ENCODE measurements around the gene ANKRD10. TPM values are rescaled to one million over a fixed set of nuclear protein-coding genes. Genes with fewer than 3 reads are reported as not detected.

ANKRD10 gene
- total and polyA plus RNA-seq, 2 donors (not counting 3 experiments of a cell fraction or from before 2014, with no cell fraction given): 44.5 to 94.1 TPM

DNA sequence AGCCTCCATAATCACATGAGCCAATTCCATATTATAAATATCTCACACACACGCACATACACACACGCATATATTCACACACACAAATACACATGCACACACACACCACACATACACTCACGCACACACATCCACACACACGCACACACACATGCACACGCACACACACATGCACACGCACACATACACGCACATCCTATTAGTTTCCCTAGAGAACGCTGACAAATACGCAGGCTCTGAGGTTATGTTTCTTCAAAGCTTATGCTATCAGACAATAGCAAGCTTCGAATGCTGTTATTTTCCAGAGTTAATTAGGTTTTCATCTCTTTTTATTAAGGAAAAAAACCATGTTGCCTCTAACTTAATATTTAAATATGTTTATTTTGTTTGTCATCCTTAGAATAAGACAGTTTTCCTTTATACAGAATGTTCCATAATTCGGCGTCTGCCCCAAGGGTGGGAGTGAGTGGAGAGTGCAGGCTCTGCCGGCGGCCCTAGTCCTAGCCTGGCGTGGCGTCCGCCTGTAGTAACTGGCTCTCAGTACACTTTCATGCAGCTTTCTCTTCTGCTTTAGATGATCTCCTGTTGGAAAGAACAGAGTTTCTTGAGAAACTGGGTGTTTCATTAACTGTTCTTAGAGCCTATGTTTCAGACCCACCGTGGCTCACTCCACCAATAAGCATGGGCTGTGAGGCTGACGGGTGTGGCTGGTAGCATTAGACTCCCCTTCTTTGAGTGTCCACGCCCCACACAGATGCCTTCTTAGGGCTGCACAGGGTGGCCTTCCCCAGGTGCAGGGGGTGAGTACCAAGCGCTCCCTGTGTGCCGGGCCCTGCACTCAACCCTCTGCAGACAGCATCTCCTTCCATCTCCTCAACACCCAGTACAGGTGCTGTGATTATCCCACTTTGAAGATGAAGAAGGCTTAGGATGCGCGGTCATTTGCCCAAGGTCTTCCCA is 30.4 kb upstream of the ANKRD10 start:
- DNase-seq (ENCODE audit: low read depth, low spot score) (no peak), FAIRE-seq (peak; percentile 52)
- ChIA-PET POLR2A (interaction anchor here (0.9 kb wide), 1 partner anchor 230 kb away, joined by 3 read pairs; no protein-coding TSS in a partner anchor), CTCF (interaction anchor here (0.8 to 2.2 kb wide), 5 partner anchors 8 to 1498 kb away, joined by 3 to 5 read pairs (median 4); no protein-coding TSS in a partner anchor)
- H3K36me3 ChIP-seq (ENCODE audit: control insufficient read depth in 2 of 2, extremely low read depth in 1 of 2, insufficient read depth in 2 of 2, low read length in 2 of 2): no peaks in the 10 kb centered on the region
- dilution Hi-C loops (cut with MboI; ENCODE audit: extremely low pct_ligation_motif_present, low sequenced_read_pairs) (no loop called here), intact Hi-C loops (cut with micrococcal nuclease) (loop anchor here (1.0 to 2.0 kb wide), 5 partner anchors 10 to 105 kb away; partner anchors contain the start of gene ANKRD10)
- TF ChIP-seq MYC (IDR thresholded peaks at IDR 0.05; ENCODE audit: low read depth, low read length) (no peak), POLR2A (IDR thresholded peaks at IDR 0.05; ENCODE audit: low read depth, low read length) (no peak), JUN (IDR thresholded peaks at IDR 0.05; ENCODE audit: borderline replicate concordance, insufficient read depth, insufficient read length, low read depth) (no peak), POLR2AphosphoS5 (IDR thresholded peaks at IDR 0.05; ENCODE audit: insufficient read depth, low read depth, low read length) (no peak), GATA2 (IDR thresholded peaks at IDR 0.05; ENCODE audit: insufficient read depth, insufficient read length, low read depth, low read length) (no peak), FOS (IDR thresholded peaks at IDR 0.05; ENCODE audit: borderline replicate concordance, insufficient read depth, low read length) (no peak), EZH2 (IDR thresholded peaks at IDR 0.05; ENCODE audit: borderline replicate concordance, low read depth, low read length, severe bottlenecking) (no peak)
- TF ChIP-seq, protein P1, sequence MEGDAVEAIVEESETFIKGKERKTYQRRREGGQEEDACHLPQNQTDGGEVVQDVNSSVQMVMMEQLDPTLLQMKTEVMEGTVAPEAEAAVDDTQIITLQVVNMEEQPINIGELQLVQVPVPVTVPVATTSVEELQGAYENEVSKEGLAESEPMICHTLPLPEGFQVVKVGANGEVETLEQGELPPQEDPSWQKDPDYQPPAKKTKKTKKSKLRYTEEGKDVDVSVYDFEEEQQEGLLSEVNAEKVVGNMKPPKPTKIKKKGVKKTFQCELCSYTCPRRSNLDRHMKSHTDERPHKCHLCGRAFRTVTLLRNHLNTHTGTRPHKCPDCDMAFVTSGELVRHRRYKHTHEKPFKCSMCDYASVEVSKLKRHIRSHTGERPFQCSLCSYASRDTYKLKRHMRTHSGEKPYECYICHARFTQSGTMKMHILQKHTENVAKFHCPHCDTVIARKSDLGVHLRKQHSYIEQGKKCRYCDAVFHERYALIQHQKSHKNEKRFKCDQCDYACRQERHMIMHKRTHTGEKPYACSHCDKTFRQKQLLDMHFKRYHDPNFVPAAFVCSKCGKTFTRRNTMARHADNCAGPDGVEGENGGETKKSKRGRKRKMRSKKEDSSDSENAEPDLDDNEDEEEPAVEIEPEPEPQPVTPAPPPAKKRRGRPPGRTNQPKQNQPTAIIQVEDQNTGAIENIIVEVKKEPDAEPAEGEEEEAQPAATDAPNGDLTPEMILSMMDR (IDR thresholded peaks at IDR 0.05; ENCODE audit: extremely low read depth in 1 of 2, insufficient read depth in 1 of 2, low read depth in 1 of 2, low read length in 2 of 2): no peak
- TF ChIP-seq, protein P2, sequence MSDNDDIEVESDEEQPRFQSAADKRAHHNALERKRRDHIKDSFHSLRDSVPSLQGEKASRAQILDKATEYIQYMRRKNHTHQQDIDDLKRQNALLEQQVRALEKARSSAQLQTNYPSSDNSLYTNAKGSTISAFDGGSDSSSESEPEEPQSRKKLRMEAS (IDR thresholded peaks at IDR 0.05; ENCODE audit: insufficient read depth, insufficient read length): no peak
- no peaks in the 10 kb centered on the region for H3K9me1 ChIP-seq (replicated peaks; ENCODE audit: control insufficient read depth, extremely low read depth, insufficient read depth, low read length)
- H3K4me3 ChIP-seq (replicated peaks in 1 of 3; ENCODE audit: insufficient read depth in 1 of 3, low read depth in 1 of 3, low read length in 3 of 3): no peak overlapping the region
- no peak overlapping the region for H2AFZ ChIP-seq (ENCODE audit: low read depth, low read length)
- no peak overlapping the region for H3K9ac ChIP-seq (replicated peaks; ENCODE audit: extremely low read depth, insufficient read depth, low read length)
- no TSS peak for BruUV-seq (replicated peaks)
- H3K27me3 ChIP-seq (ENCODE audit: control insufficient read depth in 2 of 2, insufficient read depth in 2 of 2, low read length in 2 of 2): no peaks in the 10 kb centered on the region
- peaks cover 18% of the 10 kb centered on the region for H3K4me1 ChIP-seq (ENCODE audit: control insufficient read depth, extremely low read depth, insufficient read depth, low read length)
- H3K27ac ChIP-seq (ENCODE audit: insufficient read depth, low read depth, low read length): no peak overlapping the region
- H3K4me2 ChIP-seq (ENCODE audit: insufficient read depth, low read length): peak overlapping the region; percentile 52
- H4K20me1 ChIP-seq (replicated peaks; ENCODE audit: control insufficient read depth, extremely low read depth, insufficient read depth, low read length): no peaks in the 10 kb centered on the region
- H3K9me3 ChIP-seq (replicated peaks; ENCODE audit: control insufficient read depth, insufficient read depth, low read length): no peaks in the 10 kb centered on the region
- H3K79me2 ChIP-seq (ENCODE audit: control insufficient read depth, insufficient read depth, low read length): no peaks in the 10 kb centered on the region

All from endothelial cell of umbilical vein (primary cell).